Panc1 (cell line): ENCODE measurements around the gene PIGL. TPM values are rescaled to one million over a fixed set of nuclear protein-coding genes. Genes with fewer than 3 reads are reported as not detected.
A peak's percentile ranks its signal among the peaks of the same experiment; 100 is the strongest.

Source experiments
- ATAC-seq: fragments of 200-7000 bp; cut with Tn5 transposase; 2 replicates; pipeline ENCODE4 v1.9.1; 2020; ENCODE audit warnings: mild to moderate bottlenecking, moderate library complexity
- BruUV-seq: library from RNA; stranded (reverse); fragments of 400-500 nt; replicated peaks from 2 replicates; lab custom pipeline; 2021; lab: Mats Ljungman, UMichigan
- CTCF ChIA-PET: fragments of 300-600 bp; sonication (Branson Sonifier 250); formaldehyde crosslinking; loops from one replicate; lab custom pipeline; 2022; ENCODE audit warnings: antibody characterized with exemption; lab: Charles Lee
- POLR2A ChIA-PET: fragments of 300-600 bp; sonication (Branson Sonifier 250); formaldehyde crosslinking; loops from one replicate; lab custom pipeline; 2022; ENCODE audit warnings: antibody characterized with exemption; lab: Charles Lee
- DNase-seq: peaks from one replicate; pipeline ENCODE4 v3.0.0-alpha.2; 2010; ENCODE audit warnings: low read depth, low spot score
- H3K27ac ChIP-seq: 2 replicates; pipeline ENCODE4 v1.5.1; 2011; ENCODE audit warnings: mild to moderate bottlenecking, low read length, inconsistent platforms
- H3K27me3 ChIP-seq: fragments of 200-500 bp; sonication (Bioruptor generic); 2 replicates; pipeline ENCODE4 v1.6.0; 2014; ENCODE audit warnings: low read length, inconsistent platforms; ENCODE audit not compliant: control insufficient read depth, insufficient read depth
- H3K36me3 ChIP-seq: fragments of 200-500 bp; sonication (Bioruptor generic); 2 replicates; pipeline ENCODE4 v1.5.1; 2014; ENCODE audit warnings: inconsistent platforms, mild to moderate bottlenecking, low read length, moderate library complexity; ENCODE audit not compliant: control insufficient read depth, insufficient read depth
- H3K4me1 ChIP-seq: 2 replicates; pipeline ENCODE4 v1.5.1; 2011; ENCODE audit warnings: inconsistent platforms, mild to moderate bottlenecking, low read length, moderate library complexity; ENCODE audit not compliant: control insufficient read depth, insufficient read depth
- H3K4me3 ChIP-seq, 2 experiments: 2 replicates each; pipeline ENCODE4 v1.5.1; 2011 to 2012; ENCODE audit warnings: low read depth in 2 of 2, low read length in 2 of 2, mild to moderate bottlenecking in 2 of 2, inconsistent platforms in 1 of 2, moderate library complexity in 1 of 2
- H3K9me3 ChIP-seq: fragments of 200-500 bp; sonication (Bioruptor generic); 2 replicates; pipeline ENCODE4 v1.5.1; 2014; ENCODE audit warnings: low read depth, mild to moderate bottlenecking, inconsistent platforms, low read length, moderate library complexity; ENCODE audit not compliant: control insufficient read depth, insufficient read depth
- POLR2AphosphoS5 ChIP-seq: IDR thresholded peaks from 2 replicates; pipeline ENCODE4 v1.6.1; 2012; ENCODE audit warnings: mild to moderate bottlenecking, low read depth, low read length, moderate library complexity
- REST ChIP-seq, 2 experiments: IDR thresholded peaks; 2 replicates each; pipeline ENCODE4 v1.6.1; 2011 to 2012; ENCODE audit warnings: low read depth in 2 of 2, control low read depth in 1 of 2, low read length in 1 of 2, mild to moderate bottlenecking in 1 of 2, moderate library complexity in 1 of 2; ENCODE audit not compliant: insufficient read depth in 1 of 2
- SIN3A ChIP-seq: IDR thresholded peaks from 2 replicates; pipeline ENCODE4 v1.6.1; 2012; ENCODE audit warnings: low read depth, mild to moderate bottlenecking, low read length, moderate library complexity, borderline replicate concordance; ENCODE audit not compliant: insufficient read depth
- TCF7L2 ChIP-seq: IDR thresholded peaks from 2 replicates; pipeline ENCODE4 v1.6.1; 2011; ENCODE audit warnings: mild to moderate bottlenecking, low read depth, low read length, inconsistent platforms
- in situ Hi-C: cut with HindIII; loops from 2 replicates; pipeline ENCODE4 v1.10.0; 2016; ENCODE audit warnings: low sequenced_read_pairs, low pct_unique_long_range_greater_than_20kb
- intact Hi-C: fragments of 100-400 bp; cut with micrococcal nuclease; formaldehyde crosslinking; loops from one replicate; pipeline ENCODE4 v1.10.0; 2022; ENCODE audit not compliant: unreplicated experiment
- total RNA-seq: library from RNA; stranded (reverse); gene quantifications from one replicate; pipeline ENCODE4 v1.2.1, GENCODE V29; 2021; ENCODE audit not compliant: unreplicated experiment
- TF ChIP-seq, protein P1 (sequence below): fragments of 450-650 bp; IDR thresholded peaks from 2 replicates; pipeline ENCODE4 v1.5.1; 2017; ENCODE audit warnings: mild to moderate bottlenecking

PIGL gene
- total RNA-seq, 1 experiment from 2014 or later, result 14.8 TPM

GRCh38 chr17:16288860-16289571, 72.0 kb downstream of the PIGL start:
- Histone ChIP-seq H3K27ac (peak overlapping the region; percentile 92), H3K27me3 (no peaks in the 10 kb centered on the region), H3K4me3 (no peak overlapping the region), H3K4me1 (peaks cover 31% of the 10 kb centered on the region), H3K9me3 (no peaks in the 10 kb centered on the region), H3K36me3 (no peaks in the 10 kb centered on the region)
- DNase-seq (no peak), ATAC-seq (no peak)
- intact Hi-C loops (no loop called here), in situ Hi-C loops (no loop called here)
- BruUV-seq, result no TSS peak
- ChIA-PET POLR2A (interaction anchor here (0.7 to 1.0 kb wide), 2 partner anchors 71 to 102 kb away, joined by 3 read pairs; no protein-coding TSS in a partner anchor), CTCF (no interaction called here)
- TF ChIP-seq POLR2AphosphoS5 (no peak), REST (IDR thresholded peaks at IDR 0.05; ENCODE audit: insufficient read depth in 1 of 2, low read depth in 2 of 2, low read length in 1 of 2) (no peak), TCF7L2 (no peak; the same call in 1 of the 2 replicates), SIN3A (no peak)
- TF ChIP-seq, protein P1, sequence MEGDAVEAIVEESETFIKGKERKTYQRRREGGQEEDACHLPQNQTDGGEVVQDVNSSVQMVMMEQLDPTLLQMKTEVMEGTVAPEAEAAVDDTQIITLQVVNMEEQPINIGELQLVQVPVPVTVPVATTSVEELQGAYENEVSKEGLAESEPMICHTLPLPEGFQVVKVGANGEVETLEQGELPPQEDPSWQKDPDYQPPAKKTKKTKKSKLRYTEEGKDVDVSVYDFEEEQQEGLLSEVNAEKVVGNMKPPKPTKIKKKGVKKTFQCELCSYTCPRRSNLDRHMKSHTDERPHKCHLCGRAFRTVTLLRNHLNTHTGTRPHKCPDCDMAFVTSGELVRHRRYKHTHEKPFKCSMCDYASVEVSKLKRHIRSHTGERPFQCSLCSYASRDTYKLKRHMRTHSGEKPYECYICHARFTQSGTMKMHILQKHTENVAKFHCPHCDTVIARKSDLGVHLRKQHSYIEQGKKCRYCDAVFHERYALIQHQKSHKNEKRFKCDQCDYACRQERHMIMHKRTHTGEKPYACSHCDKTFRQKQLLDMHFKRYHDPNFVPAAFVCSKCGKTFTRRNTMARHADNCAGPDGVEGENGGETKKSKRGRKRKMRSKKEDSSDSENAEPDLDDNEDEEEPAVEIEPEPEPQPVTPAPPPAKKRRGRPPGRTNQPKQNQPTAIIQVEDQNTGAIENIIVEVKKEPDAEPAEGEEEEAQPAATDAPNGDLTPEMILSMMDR, result no peak

DNA sequence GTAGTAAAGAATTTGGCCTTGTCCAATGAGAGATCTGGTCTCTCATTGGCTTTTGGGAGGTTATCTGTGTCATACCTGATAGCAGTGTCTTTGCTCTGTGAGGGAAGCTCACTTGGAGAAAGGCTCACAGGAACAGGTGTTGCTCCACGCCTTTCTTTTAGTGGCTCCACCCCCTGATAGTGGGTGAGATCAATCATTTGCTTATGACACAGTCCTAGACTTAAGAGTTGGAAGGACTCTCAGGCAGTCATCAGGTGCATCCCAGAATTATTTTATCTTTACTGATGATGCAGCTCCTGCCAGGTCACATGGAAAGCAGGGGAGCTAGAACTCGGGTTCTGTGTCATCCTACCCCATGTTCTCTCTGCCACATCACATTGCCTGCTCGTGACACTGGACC, 76.9 kb downstream of the PIGL start:
- ATAC-seq (no peak), DNase-seq (no peak)
- intact Hi-C loops (loop anchor here (10.0 kb wide), 1 partner anchor 79 kb away; the partner anchor contains the start of genes NCOR1 and PIGL), in situ Hi-C loops (no loop called here)
- H3K4me3 ChIP-seq, result no peak overlapping the region
- no peaks in the 10 kb centered on the region for H3K9me3 ChIP-seq
- TF ChIP-seq POLR2AphosphoS5 (no peak), SIN3A (no peak)
- peaks cover 20% of the 10 kb centered on the region for H3K4me1 ChIP-seq
- H3K36me3 ChIP-seq, result no peaks in the 10 kb centered on the region
- CTCF ChIA-PET, result no interaction called here
- no peak overlapping the region for H3K27ac ChIP-seq
- H3K27me3 ChIP-seq, result no peaks in the 10 kb centered on the region
- BruUV-seq, result no TSS peak
- POLR2A ChIA-PET, result no interaction called here

DNA sequence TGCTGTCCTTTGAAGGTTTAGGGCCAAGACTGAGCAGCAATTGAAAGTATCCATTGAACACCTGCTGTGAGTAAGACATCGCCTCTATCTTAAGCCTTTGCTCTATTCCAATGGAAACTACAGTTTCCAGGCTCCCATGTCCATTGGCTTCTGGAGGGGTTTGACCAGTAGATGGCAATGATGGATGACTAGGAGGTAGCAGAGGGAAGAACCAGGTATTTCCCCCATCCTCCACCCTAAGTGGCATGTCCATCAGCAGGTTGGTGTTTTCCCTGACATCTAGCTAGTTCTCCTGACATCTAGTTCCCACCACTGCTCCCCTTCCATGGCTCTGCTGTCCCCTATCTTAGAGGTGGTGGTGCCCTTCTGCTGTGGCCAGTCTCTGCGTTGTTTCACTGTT, 77.5 kb downstream of the PIGL start:
- no peak for DNase-seq
- H3K4me3 ChIP-seq, result no peak overlapping the region
- TF ChIP-seq REST (IDR thresholded peaks at IDR 0.05; ENCODE audit: insufficient read depth in 1 of 2, low read depth in 2 of 2, low read length in 1 of 2) (no peak), POLR2AphosphoS5 (no peak), TCF7L2 (no peak), SIN3A (no peak)
- TF ChIP-seq, protein P1, result no peak
- intact Hi-C loops (loop anchor here (10.0 kb wide), 1 partner anchor 80 kb away; the partner anchor contains the start of genes NCOR1 and PIGL), in situ Hi-C loops (no loop called here)
- H3K4me1 ChIP-seq, result peaks cover 14% of the 10 kb centered on the region
- H3K36me3 ChIP-seq, result no peaks in the 10 kb centered on the region
- H3K9me3 ChIP-seq, result no peaks in the 10 kb centered on the region
- H3K27ac ChIP-seq, result no peak overlapping the region
- BruUV-seq, result no TSS peak
- ChIA-PET CTCF (no interaction called here), POLR2A (no interaction called here)
- ATAC-seq, result 0 out of 2 replicates have a peak, but pooled peaks have one; percentile 14
- no peaks in the 10 kb centered on the region for H3K27me3 ChIP-seq
